ENCODE measurements around the gene HLCS.

The HLCS gene

DNA sequence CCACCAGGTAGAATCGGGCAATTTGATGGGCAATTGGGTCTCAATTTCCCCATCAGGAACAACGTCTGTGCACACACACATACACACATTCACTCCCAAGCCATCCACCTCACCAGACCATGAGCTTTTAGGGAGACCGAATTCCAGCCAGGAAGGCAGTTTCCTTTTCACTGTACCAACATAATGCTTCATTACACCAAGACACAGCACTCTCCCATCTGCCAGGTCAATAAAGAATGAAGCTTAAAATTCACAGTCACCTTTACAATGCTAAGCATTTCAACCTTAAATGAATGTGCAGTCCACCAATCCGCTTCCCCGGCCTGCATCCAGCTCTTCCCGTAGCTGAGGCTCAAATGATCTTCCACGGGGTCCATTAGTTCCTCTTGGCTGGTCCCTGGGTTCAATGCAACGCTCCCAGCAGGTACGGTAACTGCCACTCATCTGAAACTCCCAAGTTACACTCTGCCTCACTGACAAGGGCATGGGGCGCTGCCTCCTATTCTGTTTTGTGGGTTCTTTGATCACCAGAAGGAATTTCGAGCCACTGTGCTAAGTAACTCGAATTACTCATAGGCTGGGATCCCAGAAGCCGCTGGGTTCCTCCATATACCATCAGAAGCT lies 162.5 kb downstream of the HLCS start:
- DNase-seq, result no peak

GRCh38 chr21:36803051-36803645 lies 163.3 kb downstream of the HLCS start:
- no peak for DNase-seq

- DNase-seq, result no peak
Observed at GRCh38 chr21:36800734-36801133, 165.7 kb downstream of the HLCS start.

DNA sequence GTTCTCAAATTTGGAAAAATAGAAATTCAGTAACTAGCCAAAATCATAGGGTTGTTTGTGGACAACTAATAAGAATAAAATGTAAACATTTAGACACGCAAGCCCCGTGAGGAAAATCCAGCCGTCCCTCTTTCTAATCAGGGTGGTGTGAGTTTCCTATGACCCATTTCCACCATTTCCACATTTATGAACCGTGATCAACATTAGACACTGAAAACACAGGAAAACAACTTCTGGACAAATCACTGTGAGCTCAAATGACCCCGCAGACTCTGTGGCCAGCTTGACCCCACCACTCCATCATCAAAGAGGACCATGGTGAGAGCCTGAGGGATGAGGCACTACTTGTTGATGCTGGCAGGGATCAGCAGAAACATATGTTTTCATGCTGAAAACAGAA lies 166.6 kb downstream of the HLCS start:
- DNase-seq, result no peak

- no peak for DNase-seq
Observed at GRCh38 chr21:36798491-36798890, 168.0 kb downstream of the HLCS start.

DNA sequence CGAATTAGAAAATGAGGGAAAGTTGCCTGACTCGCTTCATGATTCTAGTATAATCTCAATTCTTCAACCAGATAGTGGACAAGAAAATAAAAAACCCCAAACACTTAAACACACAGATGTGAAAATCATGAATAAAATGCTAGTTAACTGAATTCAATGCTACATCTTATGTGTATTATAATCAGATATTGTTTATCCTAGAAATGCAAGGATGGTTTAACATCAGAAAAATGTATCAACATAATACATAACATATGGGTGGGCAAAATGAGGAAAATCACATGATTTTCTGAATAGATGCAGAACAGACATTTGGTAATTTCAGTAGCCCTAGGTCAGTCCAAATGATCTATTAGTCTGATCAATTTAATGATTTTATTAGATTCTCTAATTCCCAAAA lies 170.4 kb downstream of the HLCS start:
- DNase-seq, result no peak

GRCh38 chr21:36792505-36792967 lies 173.9 kb downstream of the HLCS start:
- DNase-seq, result peak; percentile 5

DNA sequence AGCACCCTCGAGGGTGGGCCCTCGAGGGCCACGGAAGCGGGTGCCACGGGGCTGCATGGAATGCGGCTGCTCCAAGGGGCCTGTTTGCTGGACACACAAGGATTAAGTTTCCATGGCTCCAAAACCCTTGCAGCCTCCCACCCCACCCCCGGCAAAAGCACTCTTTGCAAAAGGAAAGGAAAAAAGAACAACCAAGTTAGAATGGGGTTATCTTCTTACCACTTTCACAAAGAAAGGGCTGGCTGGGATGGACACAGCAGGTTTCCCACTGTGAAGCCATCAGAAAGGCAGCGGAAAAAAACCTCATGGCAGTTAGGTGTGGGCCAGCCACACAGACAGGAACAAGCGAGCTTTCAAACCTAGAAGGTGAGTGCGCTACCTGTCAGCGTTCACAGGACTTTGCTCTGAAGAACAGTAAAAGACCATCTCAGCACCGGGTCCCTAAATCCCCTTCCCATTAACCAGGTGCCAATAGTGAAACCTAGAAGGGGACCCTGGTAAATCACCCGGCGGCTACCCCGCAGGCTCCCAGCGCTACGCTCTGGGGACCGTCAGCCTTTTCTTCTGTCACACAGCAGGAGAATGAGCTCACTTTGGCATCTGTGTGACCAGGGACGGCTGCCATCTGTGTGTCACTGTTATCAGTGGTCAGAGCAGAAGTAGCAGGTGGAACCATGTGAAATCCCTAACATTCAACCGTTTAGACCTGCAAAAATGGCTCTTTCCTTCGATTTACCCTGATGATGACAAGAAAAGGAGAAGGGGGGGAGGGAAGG lies 174.6 kb downstream of the HLCS start:
- DNase-seq, result no peak

GRCh38 chr21:36791180-36791579 lies 175.3 kb downstream of the HLCS start:
- DNase-seq, result no peak

DNA sequence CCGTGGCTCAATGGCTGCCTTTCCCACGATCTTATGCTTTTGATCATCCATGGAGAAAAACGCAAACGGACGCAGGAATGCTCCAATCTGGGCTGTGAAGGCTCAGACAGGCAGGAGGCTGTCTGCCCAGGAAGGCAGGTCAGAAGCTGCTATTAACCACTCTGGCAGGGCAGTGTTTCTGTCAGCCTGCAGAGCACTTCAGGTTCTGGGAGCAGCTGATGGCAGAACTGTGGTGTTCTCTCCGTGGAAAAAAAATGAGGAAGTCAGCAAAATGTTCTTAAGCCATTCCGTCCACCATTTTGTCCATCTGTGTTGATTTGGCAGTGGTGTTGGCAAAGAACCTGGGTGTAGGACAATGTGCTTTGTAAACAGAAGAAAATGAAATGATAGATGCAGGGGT lies 175.9 kb downstream of the HLCS start:
- DNase-seq, result no peak

- no peak for DNase-seq
Observed at GRCh38 chr21:36788120-36788638, 178.3 kb downstream of the HLCS start.

DNA sequence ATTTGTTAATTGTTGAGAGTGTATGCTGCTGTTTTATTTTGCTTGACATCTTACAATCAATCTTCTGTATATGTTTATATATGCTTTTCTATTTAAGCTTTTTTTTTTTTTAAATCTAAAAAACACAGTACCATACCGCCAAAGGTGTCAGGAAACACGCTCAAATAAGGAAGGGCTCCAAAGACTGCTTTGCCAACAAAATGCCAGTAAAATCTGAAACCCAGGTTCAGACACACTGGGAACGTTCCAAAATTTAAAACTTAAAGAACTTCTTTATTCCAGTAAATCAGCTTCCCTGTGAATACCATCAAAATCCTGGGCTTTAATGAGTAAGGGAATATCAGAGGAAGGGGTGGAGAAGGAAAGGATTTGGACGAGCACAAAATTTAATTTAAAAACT lies 180.3 kb downstream of the HLCS start:
- no peak for DNase-seq

DNA sequence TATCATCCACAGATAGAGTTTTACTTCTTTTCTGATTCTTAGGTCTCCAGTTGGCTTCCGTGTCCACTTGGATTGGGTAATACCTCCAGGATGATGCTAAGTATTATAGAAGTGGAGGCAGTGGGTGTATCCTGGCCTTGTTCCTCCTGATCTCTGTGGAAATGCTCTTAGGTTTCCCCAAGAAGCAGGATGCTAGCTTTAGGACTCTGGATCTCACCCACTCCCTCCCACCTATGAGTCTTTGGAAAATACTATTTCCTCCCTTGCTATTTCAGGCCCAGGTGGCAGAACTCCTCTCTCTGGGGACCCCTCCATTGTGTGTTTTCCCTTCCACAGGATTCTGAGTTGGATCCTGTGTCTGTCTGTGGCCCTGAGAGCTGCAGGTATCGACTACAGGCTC lies 180.9 kb downstream of the HLCS start:
- no peak for DNase-seq

- DNase-seq, result no peak
Observed at GRCh38 chr21:36784947-36785346, 181.5 kb downstream of the HLCS start.

- no peak for DNase-seq
Observed at GRCh38 chr21:36783612-36784374, 182.7 kb downstream of the HLCS start.

GRCh38 chr21:36780861-36781260 lies 185.6 kb downstream of the HLCS start:
- no peak for DNase-seq

DNA sequence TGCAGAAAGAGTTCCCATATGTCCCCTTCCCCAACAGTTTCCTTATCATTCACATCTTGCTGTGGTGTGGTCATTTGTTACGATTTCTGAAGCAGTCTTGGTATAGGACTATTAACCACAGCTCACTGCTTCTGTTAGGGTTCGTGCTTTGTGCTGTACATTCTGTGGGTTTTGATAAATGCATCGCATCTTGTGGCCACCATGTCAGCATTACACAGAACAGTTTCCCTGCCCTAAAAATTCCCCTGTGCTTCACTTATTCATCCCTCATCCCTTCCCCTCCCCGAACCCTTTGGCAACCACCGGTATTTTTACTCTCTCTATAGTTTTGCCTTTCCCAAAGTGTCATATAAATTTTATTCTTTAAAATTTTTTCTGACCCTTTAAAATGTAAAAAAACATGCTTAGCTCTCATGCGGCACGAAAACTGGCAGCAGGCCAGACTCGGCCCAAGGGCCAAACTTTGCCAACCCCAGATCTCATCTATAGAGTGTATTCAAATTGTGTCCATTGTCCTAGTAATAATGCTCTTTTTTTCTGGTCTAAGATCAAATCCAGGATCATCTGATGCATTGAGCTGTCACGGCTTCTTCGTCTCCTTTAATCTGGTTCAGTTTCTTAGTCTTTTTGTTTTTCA lies 189.4 kb downstream of the HLCS start:
- DNase-seq, result no peak

GRCh38 chr21:36773995-36774394 lies 192.5 kb downstream of the HLCS start:
- no peak for DNase-seq

DNA sequence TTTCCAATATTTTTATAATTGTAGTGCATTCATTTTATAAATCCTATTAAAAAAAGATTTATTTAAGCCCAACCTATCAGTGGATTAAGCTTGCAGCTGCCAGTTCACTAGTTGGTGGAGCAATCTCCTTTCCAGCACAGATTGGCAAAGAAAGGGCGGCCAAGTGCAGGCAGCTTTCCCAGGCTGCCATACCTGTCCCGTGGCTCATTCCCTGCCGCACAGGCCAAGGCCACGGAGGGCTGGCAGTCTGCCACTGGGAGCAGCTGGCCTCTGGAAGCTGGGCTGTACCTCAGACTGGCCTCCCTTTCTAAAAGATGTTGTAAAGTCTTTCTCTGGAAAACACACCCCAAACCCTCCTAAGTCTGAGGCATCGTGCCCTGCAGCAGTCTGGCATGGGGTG lies 193.4 kb downstream of the HLCS start:
- DNase-seq, result no peak

GRCh38 chr21:36769051-36769839 lies 197.2 kb downstream of the HLCS start:
- DNase-seq, result no peak

DNA sequence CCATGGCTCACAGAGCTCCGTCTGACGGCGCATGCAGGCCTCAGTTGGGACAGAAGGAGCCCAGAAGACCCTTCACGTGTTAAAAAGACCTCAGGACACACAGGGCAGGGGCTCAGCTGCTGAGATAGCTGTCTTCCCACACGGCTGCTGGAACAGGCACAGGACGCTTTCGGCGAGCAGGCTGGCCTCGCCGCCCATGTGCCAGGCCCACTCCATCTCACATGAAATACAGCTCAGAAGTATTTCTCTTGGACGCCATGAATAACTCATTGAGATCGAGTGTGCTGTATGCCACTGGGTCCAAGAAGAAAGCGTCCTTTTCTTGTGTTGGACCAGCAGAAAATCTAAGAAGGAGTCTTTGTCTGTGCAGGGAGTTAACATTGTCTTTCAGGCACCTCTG lies 198.0 kb downstream of the HLCS start:
- no peak for DNase-seq

- DNase-seq, result no peak
Observed at GRCh38 chr21:36767096-36767495, 199.4 kb downstream of the HLCS start.

Data from activated CD4-positive, alpha-beta T cell treated with anti-CD3 and anti-CD28 coated beads, Interleukin-10, Interleukin-2, amounts not matched to agents 100 ng/mL and 50 ng/mL, durations not matched to agents 16 hours and 8 hours (primary cell).